Fibroblast of skin of left biceps (primary cell): ENCODE data around the gene FLT1.

Experiments
- DNase-seq, 2 experiments: peaks; one replicate each; pipeline ENCODE4 v3.0.0-alpha.2; 2013; ENCODE audit warnings: low read depth in 2 of 2

Gene FLT1

GRCh38 chr13:28488376-28489005, 6.4 kb downstream of the FLT1 start:
- no peak for DNase-seq

DNA sequence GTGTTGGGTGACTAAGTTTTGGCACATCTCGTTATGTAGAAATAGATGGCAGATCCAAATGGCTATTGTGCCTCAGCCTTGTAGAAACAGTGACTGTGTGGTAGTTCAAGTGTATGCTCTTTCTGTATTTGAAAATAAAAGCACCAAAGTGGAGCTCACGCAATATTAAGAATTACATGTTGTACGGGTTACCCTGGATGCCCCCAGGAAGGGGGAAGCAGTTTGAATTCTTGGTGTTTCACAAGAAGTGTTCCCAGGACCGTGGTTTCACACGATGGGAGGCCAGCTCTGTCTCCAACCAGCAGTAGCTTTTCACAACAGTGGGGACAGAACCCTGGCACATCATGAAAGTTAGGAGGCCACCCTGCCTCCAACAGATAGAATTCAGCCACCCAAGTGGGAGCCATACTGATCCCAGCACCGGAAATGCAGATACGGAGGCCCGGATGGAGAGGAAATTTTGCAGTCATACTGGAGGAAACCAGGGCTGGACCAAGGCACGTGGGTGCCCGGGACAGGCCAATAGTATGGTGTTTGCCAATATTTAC, 8.9 kb downstream of the FLT1 start:
- no peak for DNase-seq

DNA sequence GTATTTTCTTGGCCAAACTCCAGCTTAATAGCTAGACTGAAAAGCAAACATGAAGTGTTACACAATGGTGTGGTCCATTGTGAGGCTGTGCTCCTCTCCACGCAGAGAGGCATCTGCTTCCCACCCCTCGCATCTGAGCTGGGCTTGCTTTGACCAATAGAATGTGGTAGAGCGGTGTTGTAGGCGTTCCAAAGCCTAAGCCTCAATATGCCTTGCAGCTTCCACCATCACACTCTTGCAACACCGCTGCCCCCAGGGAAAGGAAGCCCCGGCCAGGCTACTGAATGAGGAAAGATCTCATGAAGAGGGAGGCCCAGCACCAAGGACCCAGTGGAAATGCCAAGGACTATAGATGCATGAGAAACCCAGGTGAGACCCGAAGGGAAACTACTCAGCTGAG, 9.4 kb downstream of the FLT1 start:
- no peak for DNase-seq

GRCh38 chr13:28485097-28485496, 9.8 kb downstream of the FLT1 start:
- DNase-seq: no peak

GRCh38 chr13:28483313-28483931, 11.5 kb downstream of the FLT1 start:
- DNase-seq: no peak

- no peak for DNase-seq
These were observed 15.9 kb downstream of the FLT1 start for GRCh38 chr13:28479005-28479404.

GRCh38 chr13:28478127-28478526, 16.8 kb downstream of the FLT1 start:
- no peak for DNase-seq

GRCh38 chr13:28477709-28477973, 17.3 kb downstream of the FLT1 start:
- DNase-seq: no peak

DNA sequence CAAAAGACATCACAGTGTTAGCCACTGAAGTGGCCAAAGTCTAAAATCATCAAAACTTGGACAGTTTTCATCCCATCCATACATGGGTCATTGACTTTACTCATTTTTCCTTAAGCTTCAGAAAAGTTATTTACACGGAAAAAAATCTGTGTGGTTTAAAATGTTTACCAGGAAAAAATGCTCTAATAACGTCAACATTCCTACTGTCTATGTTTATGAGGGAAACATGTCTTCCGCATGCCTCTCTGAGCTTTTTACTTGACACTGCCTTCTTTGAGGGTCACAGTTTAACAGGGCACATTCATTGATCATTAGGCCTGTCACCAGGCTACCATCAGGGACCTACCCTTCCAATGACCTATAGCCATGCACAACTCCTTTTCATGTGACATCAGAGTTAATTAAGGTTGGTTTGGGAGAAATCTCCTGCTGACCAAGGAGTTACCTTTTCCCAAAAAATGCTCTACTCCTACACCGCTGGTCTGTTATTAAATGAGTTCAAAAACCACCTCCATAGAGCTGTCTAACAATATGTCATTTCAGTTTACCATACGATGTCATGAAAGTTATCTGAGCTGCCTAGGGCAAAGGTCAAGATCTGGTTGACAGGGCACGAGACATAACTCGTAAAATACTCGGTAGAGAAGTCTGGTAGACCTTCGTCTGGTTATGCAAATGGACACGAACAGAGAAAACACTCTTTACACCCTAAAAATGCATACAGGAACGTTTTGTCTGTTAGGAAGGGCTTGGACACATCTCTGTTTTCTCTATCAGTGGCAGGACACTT, 17.8 kb downstream of the FLT1 start:
- no peak for DNase-seq

GRCh38 chr13:28475916-28476725, 18.8 kb downstream of the FLT1 start:
- DNase-seq: peak; percentile 54 to 62

GRCh38 chr13:28474491-28475134, 20.3 kb downstream of the FLT1 start:
- peak; percentile 52 to 53 for DNase-seq

DNA sequence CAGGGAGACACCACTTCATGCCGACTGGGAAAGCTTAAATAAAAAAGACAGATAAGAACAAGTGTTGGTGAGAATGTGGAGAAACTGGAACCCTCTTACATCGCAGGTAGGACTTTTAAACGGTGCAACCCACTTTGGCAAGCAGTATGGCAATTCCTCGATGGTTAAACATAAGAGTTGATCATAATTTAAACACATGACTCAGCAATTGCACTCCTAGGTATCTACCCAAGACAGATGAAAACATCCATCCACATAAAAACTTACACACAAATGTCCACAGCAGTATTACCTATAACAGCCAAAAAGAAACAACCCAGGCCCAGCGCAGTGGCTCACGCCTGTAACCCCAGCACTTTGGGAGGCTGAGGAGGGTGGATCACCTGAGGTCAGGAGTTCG, 21.9 kb downstream of the FLT1 start:
- DNase-seq: no peak

- no peak for DNase-seq
These were observed 23.5 kb downstream of the FLT1 start for GRCh38 chr13:28471421-28471820.

GRCh38 chr13:28470296-28470695, 24.6 kb downstream of the FLT1 start:
- no peak for DNase-seq

- no peak for DNase-seq
These were observed 25.6 kb downstream of the FLT1 start for GRCh38 chr13:28469316-28469715.

DNA sequence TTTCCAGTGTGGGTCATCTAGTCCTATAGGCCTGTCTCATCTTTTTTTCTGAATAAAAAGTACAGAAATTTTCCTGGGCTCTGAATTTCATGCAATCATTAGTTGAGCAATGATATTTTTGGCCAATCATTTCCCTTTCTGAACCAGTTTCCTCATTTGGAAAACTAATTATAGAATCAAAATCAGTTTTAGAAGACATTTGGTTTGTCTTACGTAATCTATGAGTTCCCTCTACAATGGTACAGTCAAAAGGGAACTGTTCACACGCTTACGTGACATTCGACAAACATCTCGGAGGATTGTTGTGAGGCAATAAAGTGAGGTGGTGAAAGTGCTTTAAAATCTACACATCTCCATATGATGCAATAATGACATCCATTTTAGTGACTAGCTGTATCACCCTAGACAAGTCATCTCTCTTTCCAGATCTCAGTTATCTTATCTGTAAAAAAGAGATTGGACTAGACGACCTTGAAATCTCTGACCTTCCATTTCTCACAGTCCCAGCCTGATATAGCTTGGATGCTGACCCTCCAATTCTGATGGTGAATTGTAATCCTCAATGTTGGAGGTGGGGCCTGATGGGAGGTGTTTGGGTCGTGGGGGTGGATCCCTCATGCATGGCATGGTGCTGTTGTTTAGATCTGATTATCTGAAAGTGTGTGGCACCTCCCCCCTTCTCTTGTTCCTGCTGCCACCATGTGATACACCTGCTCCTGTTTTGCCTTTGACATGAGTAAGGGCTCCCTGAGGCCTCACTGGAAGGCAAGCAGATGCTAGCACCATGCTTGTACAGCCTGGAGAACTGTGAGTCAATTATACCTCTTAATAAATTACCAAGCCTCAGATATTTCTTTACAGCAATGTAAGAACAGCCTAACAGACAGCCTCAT, 26.7 kb downstream of the FLT1 start:
- DNase-seq: no peak

GRCh38 chr13:28467034-28467433, 27.9 kb downstream of the FLT1 start:
- DNase-seq: no peak

- no peak for DNase-seq
These were observed 28.8 kb downstream of the FLT1 start for GRCh38 chr13:28466151-28466550.

GRCh38 chr13:28464861-28465460, 30.0 kb downstream of the FLT1 start:
- no peak for DNase-seq

DNA sequence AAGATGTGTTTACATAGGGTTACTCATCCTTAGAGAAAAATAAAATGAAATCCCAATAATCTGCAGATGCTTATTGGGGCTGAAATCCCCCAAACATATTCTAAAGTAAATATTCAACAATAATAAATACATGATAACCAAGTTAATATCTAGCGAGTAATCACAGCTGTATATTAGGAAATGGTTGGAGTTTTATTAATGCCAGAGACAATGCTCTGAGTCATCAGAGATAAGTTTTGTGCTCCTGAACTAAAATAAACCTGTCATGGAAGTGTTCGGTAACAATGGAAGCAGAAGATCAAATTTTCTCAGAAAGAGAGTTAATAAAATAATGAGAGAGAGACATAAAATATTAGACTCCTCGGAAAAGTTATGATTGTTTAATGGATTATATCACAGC, 31.4 kb downstream of the FLT1 start:
- DNase-seq: no peak
